H9 (cell line): ENCODE results near the gene ARHGEF1. TPM values are rescaled to one million over a fixed set of nuclear protein-coding genes. Genes with fewer than 3 reads are reported as not detected.

Experiments
- DNase-seq: peaks from one replicate; pipeline ENCODE4 v3.0.0-alpha.2; 2017
- H2AFZ ChIP-seq: one replicate; pipeline ENCODE4 v1.6.1; 2013; ENCODE audit warnings: mild to moderate bottlenecking, low read length, control low read depth, moderate library complexity
- H2AK5ac ChIP-seq: 2 replicates; pipeline ENCODE4 v1.6.1; 2013; ENCODE audit warnings: low read length, control low read depth, mixed read lengths; ENCODE audit not compliant: insufficient read length
- H2BK120ac ChIP-seq: one replicate; pipeline ENCODE4 v1.6.1; 2013; ENCODE audit warnings: low read depth, mild to moderate bottlenecking, low read length, control low read depth, inconsistent platforms; ENCODE audit not compliant: poor library complexity, severe bottlenecking
- H2BK12ac ChIP-seq: 2 replicates; pipeline ENCODE4 v1.6.1; 2013; ENCODE audit warnings: low read length, control low read depth, mixed read lengths, low read depth; ENCODE audit not compliant: insufficient read length
- H2BK15ac ChIP-seq: 2 replicates; pipeline ENCODE4 v1.6.1; 2013; ENCODE audit warnings: low read depth, low read length, control low read depth
- H2BK20ac ChIP-seq: one replicate; pipeline ENCODE4 v1.6.1; 2013; ENCODE audit warnings: low read depth, mild to moderate bottlenecking, low read length, control low read depth, inconsistent platforms; ENCODE audit not compliant: poor library complexity, severe bottlenecking
- H2BK5ac ChIP-seq: 2 replicates; pipeline ENCODE4 v1.6.1; 2013; ENCODE audit warnings: low read length, control low read depth, mixed read lengths; ENCODE audit not compliant: insufficient read length
- H3K14ac ChIP-seq: 2 replicates; pipeline ENCODE4 v1.6.1; 2013; ENCODE audit warnings: low read length, control low read depth; ENCODE audit not compliant: insufficient read depth
- H3K18ac ChIP-seq: 2 replicates; pipeline ENCODE4 v1.6.1; 2013; ENCODE audit warnings: low read depth, mild to moderate bottlenecking, mixed read lengths, low read length, control low read depth; ENCODE audit not compliant: insufficient read length
- H3K23ac ChIP-seq: 2 replicates; pipeline ENCODE4 v1.6.1; 2013; ENCODE audit warnings: low read length, control low read depth, mixed read lengths, low read depth; ENCODE audit not compliant: insufficient read length
- H3K23me2 ChIP-seq: 2 replicates; pipeline ENCODE4 v1.6.1; 2013; ENCODE audit warnings: low read depth, mild to moderate bottlenecking, mixed read lengths, low read length, control low read depth; ENCODE audit not compliant: insufficient read length, poor library complexity, severe bottlenecking
- H3K27ac ChIP-seq: 2 replicates; pipeline ENCODE4 v1.5.1; 2013; ENCODE audit warnings: low read length, control low read depth, mixed read lengths, low read depth; ENCODE audit not compliant: insufficient read length
- H3K27me3 ChIP-seq: 2 replicates; pipeline ENCODE4 v1.6.1; 2013; ENCODE audit warnings: low read length, control low read depth, inconsistent platforms; ENCODE audit not compliant: insufficient read depth
- H3K4ac ChIP-seq: 2 replicates; pipeline ENCODE4 v1.6.1; 2013; ENCODE audit warnings: low read depth, mild to moderate bottlenecking, control low read depth, inconsistent platforms, low read length, moderate library complexity
- H3K4me1 ChIP-seq: 2 replicates; pipeline ENCODE4 v1.6.1; 2013; ENCODE audit warnings: low read length, control low read depth, inconsistent platforms; ENCODE audit not compliant: insufficient read depth
- H3K4me2 ChIP-seq: 2 replicates; pipeline ENCODE4 v1.6.1; 2013; ENCODE audit warnings: low read length, control low read depth, mixed read lengths; ENCODE audit not compliant: insufficient read length, insufficient read depth
- H3K56ac ChIP-seq: 2 replicates; pipeline ENCODE4 v1.6.1; 2013; ENCODE audit warnings: low read depth, mild to moderate bottlenecking, mixed read lengths, low read length, control low read depth; ENCODE audit not compliant: insufficient read length
- H3K79me1 ChIP-seq: 2 replicates; pipeline ENCODE4 v1.6.1; 2013; ENCODE audit warnings: low read depth, mild to moderate bottlenecking, moderate library complexity, low read length, control low read depth, inconsistent platforms; ENCODE audit not compliant: insufficient read depth, poor library complexity, severe bottlenecking
- H3K79me2 ChIP-seq: 2 replicates; pipeline ENCODE4 v1.6.1; 2013; ENCODE audit warnings: low read length, control low read depth, inconsistent platforms; ENCODE audit not compliant: insufficient read depth
- H3K9ac ChIP-seq: 2 replicates; pipeline ENCODE4 v1.6.1; 2013; ENCODE audit warnings: low read length, control low read depth, mixed read lengths; ENCODE audit not compliant: insufficient read length; ENCODE audit errors: extremely low read depth
- H3K9me3 ChIP-seq: one replicate; pipeline ENCODE4 v1.6.1; 2013; ENCODE audit warnings: low read depth, low read length, inconsistent platforms; ENCODE audit not compliant: control insufficient read depth
- H3T11ph ChIP-seq: one replicate; pipeline ENCODE4 v1.6.1; 2013; ENCODE audit warnings: mild to moderate bottlenecking, low read length, control low read depth, inconsistent platforms
- H4K20me1 ChIP-seq: one replicate; pipeline ENCODE4 v1.6.1; 2013; ENCODE audit not compliant: control insufficient read depth, insufficient read length, insufficient read depth
- H4K5ac ChIP-seq: 2 replicates; pipeline ENCODE4 v1.6.1; 2013; ENCODE audit warnings: low read depth, mild to moderate bottlenecking, mixed read lengths, low read length, control low read depth; ENCODE audit not compliant: insufficient read length
- H4K8ac ChIP-seq: replicated peaks from 2 replicates; pipeline ENCODE4 v1.6.1; 2013; ENCODE audit warnings: low read length, control low read depth, mixed read lengths, low read depth; ENCODE audit not compliant: insufficient read length
- H4K91ac ChIP-seq: 2 replicates; pipeline ENCODE4 v1.6.1; 2013; ENCODE audit warnings: low read depth, mild to moderate bottlenecking, moderate library complexity, mixed read lengths, low read length, control low read depth; ENCODE audit not compliant: insufficient read length
- H3K27ac Mint-ChIP-seq, 3 experiments: 2 replicates in 2 of 3; 3 replicates in 1 of 3; pipeline ENCODE4 v1.8.0; 2020 to 2021; ENCODE audit warnings: mixed read lengths in 3 of 3, mild to moderate bottlenecking in 1 of 3, moderate library complexity in 1 of 3
- H3K27me3 Mint-ChIP-seq: 2 replicates; pipeline ENCODE4 v1.8.0; 2021; ENCODE audit warnings: low read depth, mild to moderate bottlenecking, moderate library complexity, mixed read lengths
- H3K36me3 Mint-ChIP-seq, 3 experiments: 2 replicates in 2 of 3; 3 replicates in 1 of 3; pipeline ENCODE4 v1.8.0; 2020 to 2021; ENCODE audit warnings: low read depth in 3 of 3, mixed read lengths in 3 of 3; ENCODE audit not compliant: insufficient read depth in 1 of 3
- H3K4me1 Mint-ChIP-seq, 2 experiments: 2 replicates each; pipeline ENCODE4 v1.8.0; 2020; ENCODE audit warnings: mixed read lengths in 2 of 2
- H3K4me3 Mint-ChIP-seq, 2 experiments: 2 replicates in 1 of 2; 3 replicates in 1 of 2; pipeline ENCODE4 v1.8.0; 2020 to 2021; ENCODE audit warnings: mild to moderate bottlenecking in 2 of 2, mixed read lengths in 2 of 2, moderate library complexity in 1 of 2
- H3K9me3 Mint-ChIP-seq, 2 experiments: 2 replicates in 1 of 2; 3 replicates in 1 of 2; pipeline ENCODE4 v1.8.0; 2020; ENCODE audit warnings: mild to moderate bottlenecking in 2 of 2, mixed read lengths in 2 of 2, moderate library complexity in 1 of 2
- WGBS: extraction: QIAGEN DNeasy Blood & Tissue Kit; methylation state at CpG from one replicate; pipeline ENCODE4 v1.1.7; 2013; ENCODE audit warnings: missing lambda C conversion rate, low lambda C conversion rate, mixed read lengths; ENCODE audit not compliant: insufficient read length; ENCODE audit errors: extremely low coverage; 5-methylcytosine and 5-hydroxymethylcytosine counted together
- total RNA-seq: library from RNA; stranded (reverse); gene quantifications from 2 replicates; pipeline ENCODE4 v1.2.1, GENCODE V29; 2021
- TF ChIP-seq, protein P1 (sequence below): fragments of 200-600 bp; sonication (generic); conservative IDR thresholded peaks from 3 replicates; pipeline ENCODE4 v1.8.0; 2021; ENCODE audit warnings: antibody characterized with exemption, mild to moderate bottlenecking

ARHGEF1 gene
- total RNA-seq, 1 experiment from 2014 or later: 50.3 TPM

DNA sequence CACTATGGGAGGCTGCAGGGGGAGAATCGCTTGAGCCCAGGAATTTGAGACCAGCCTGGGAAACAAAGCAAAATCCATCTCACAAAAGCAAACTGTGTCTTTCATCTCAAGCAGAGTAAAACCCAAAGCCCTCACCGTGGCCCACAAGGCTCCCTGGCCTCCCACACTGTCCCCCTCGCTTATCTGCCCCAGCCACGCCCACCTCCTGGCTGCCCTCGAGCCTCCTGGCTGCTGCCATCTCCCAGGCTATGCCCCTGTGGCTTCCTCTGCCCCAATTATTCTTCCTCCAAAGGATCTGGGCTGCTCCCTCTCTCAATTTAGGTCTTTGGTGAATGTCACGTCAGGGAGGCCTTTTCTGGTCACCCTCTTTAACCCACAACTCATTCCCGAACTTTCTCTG is 72.5 kb downstream of the ARHGEF1 start:
- no peak overlapping the region for H2BK5ac ChIP-seq
- H2AFZ ChIP-seq: no peak overlapping the region
- H3K79me1 ChIP-seq: no peaks in the 10 kb centered on the region
- no peak overlapping the region for H4K8ac ChIP-seq
- no peak overlapping the region for H3K18ac ChIP-seq
- no peak overlapping the region for H2AK5ac ChIP-seq
- no peaks in the 10 kb centered on the region for H3K79me2 ChIP-seq
- Mint-ChIP-seq H3K27ac (no peak overlapping the region), H3K4me1 (peaks cover 19 to 25% of the 10 kb centered on the region in 2 experiments), H3K36me3 (peaks cover 4 to 21% (median 5%) of the 10 kb centered on the region in 3 experiments; a peak in 5 of 7 replicates), H3K4me3 (no peak overlapping the region), H3K9me3 (no peaks in the 10 kb centered on the region), H3K27me3 (no peaks in the 10 kb centered on the region)
- no peak overlapping the region for H2BK20ac ChIP-seq
- H2BK15ac ChIP-seq: no peak overlapping the region
- H2BK120ac ChIP-seq: no peak overlapping the region
- no peak overlapping the region for H3K23ac ChIP-seq
- H3K23me2 ChIP-seq: peaks cover 4% of the 10 kb centered on the region
- no peak overlapping the region for H4K91ac ChIP-seq
- H4K5ac ChIP-seq: no peak overlapping the region
- no peaks in the 10 kb centered on the region for H3K4me1 ChIP-seq
- H3K9ac ChIP-seq: no peak overlapping the region
- no peaks in the 10 kb centered on the region for H3K27me3 ChIP-seq
- H4K20me1 ChIP-seq: peaks cover 3% of the 10 kb centered on the region
- H3K56ac ChIP-seq: no peak overlapping the region
- TF ChIP-seq, protein P1, sequence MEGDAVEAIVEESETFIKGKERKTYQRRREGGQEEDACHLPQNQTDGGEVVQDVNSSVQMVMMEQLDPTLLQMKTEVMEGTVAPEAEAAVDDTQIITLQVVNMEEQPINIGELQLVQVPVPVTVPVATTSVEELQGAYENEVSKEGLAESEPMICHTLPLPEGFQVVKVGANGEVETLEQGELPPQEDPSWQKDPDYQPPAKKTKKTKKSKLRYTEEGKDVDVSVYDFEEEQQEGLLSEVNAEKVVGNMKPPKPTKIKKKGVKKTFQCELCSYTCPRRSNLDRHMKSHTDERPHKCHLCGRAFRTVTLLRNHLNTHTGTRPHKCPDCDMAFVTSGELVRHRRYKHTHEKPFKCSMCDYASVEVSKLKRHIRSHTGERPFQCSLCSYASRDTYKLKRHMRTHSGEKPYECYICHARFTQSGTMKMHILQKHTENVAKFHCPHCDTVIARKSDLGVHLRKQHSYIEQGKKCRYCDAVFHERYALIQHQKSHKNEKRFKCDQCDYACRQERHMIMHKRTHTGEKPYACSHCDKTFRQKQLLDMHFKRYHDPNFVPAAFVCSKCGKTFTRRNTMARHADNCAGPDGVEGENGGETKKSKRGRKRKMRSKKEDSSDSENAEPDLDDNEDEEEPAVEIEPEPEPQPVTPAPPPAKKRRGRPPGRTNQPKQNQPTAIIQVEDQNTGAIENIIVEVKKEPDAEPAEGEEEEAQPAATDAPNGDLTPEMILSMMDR: no peak
- no peak overlapping the region for H3T11ph ChIP-seq
- H3K4ac ChIP-seq: no peak overlapping the region
- H3K14ac ChIP-seq: no peak overlapping the region
- H2BK12ac ChIP-seq: no peak overlapping the region
- no peak overlapping the region for H3K27ac ChIP-seq
- WGBS: no CpG with 5 or more reads among the region's 7 CpGs
- no peak overlapping the region for H3K4me2 ChIP-seq
- H3K9me3 ChIP-seq: no peaks in the 10 kb centered on the region
- no peak for DNase-seq
